ENCODE measurements around the gene CALCR.

CALCR gene

DNA sequence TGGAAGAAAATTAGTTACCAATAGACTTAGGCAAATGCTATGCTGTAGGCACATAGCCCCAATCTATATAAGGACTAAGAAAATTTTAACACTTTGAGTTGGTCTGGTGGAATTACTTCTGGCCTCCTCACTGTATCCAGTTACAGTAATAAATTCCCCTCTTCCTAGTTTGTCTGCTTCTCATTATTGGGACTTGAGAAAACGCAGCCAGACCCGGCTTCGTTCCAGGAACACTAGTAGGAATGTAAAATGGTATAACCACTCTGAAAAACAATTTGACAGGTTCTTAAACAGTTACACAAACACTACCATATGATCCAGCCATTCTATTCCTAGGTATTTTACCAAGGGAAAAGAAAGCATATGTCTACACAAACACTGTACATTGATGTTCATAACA, 192.2 kb downstream of the CALCR start:
- no peak overlapping the region for H3K4me3 ChIP-seq (replicated peaks; ENCODE audit: low read depth, low read length)
- TF ChIP-seq, protein P1, sequence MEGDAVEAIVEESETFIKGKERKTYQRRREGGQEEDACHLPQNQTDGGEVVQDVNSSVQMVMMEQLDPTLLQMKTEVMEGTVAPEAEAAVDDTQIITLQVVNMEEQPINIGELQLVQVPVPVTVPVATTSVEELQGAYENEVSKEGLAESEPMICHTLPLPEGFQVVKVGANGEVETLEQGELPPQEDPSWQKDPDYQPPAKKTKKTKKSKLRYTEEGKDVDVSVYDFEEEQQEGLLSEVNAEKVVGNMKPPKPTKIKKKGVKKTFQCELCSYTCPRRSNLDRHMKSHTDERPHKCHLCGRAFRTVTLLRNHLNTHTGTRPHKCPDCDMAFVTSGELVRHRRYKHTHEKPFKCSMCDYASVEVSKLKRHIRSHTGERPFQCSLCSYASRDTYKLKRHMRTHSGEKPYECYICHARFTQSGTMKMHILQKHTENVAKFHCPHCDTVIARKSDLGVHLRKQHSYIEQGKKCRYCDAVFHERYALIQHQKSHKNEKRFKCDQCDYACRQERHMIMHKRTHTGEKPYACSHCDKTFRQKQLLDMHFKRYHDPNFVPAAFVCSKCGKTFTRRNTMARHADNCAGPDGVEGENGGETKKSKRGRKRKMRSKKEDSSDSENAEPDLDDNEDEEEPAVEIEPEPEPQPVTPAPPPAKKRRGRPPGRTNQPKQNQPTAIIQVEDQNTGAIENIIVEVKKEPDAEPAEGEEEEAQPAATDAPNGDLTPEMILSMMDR (IDR thresholded peaks at IDR 0.05; ENCODE audit: insufficient read depth, low read length, poor library complexity, severe bottlenecking): no peak
- H3K36me3 ChIP-seq (ENCODE audit: control insufficient read depth, insufficient read depth, low read length): no peaks in the 10 kb centered on the region
- no peaks in the 10 kb centered on the region for H3K27me3 ChIP-seq (replicated peaks; ENCODE audit: control insufficient read depth, insufficient read depth, low read length)
- DNase-seq (ENCODE audit: extremely low read depth, insufficient read length): no peak

DNA sequence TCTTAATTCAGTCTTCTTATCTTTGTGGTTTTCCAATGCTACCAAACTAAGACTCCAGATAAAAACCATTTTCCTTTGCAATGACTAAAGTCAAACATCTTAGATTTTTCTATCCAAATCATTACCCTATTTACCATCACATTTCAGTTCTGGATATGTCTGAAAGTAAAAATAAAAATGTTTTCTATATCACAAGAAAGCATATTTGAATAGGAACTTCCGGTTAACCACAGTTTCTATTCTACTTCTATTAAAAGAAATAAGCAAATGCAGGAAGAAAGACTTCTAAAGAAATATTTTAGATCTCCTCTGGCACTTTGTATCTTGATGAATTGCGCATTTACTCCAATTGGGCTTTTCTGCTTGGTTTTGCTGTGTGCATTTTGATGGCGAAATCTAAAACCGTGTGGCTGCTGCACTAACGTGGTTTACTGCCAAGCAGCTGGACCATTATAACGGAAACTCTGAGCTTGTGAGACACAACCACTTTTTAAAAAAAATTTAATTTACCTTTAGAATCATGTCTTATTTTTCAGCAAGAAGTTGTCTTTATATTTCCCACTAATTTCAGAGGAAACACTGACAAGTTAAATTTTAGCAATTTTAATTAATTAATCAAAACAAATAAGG, 196.3 kb downstream of the CALCR start:
- Histone ChIP-seq H3K4me3 (replicated peaks; ENCODE audit: low read depth, low read length) (no peak overlapping the region), H3K27me3 (replicated peaks; ENCODE audit: control insufficient read depth, insufficient read depth, low read length) (no peaks in the 10 kb centered on the region), H3K36me3 (ENCODE audit: control insufficient read depth, insufficient read depth, low read length) (no peaks in the 10 kb centered on the region)
- no peak for DNase-seq (ENCODE audit: extremely low read depth, insufficient read length)
- TF ChIP-seq, protein P1 (IDR thresholded peaks at IDR 0.05; ENCODE audit: insufficient read depth, low read length, poor library complexity, severe bottlenecking): no peak

DNA sequence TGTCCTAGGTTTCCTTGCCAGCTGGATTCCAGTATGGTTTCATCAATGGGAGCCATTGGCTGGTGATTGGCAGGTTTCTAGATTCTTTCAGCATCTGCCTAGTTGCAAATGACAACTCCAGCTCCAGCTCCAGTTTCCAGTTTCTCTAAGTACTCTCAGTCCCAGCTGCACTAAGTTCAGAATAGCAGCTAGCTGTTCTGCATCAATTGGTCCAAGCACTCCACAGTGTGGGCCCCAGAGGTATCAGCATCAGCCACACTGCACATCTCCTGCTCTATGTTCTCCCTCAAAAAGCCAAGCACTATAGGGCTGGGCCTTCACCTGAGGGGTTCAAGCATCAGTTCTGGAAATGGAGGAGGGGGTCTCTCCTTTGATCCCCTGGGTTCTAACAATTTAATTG, 198.9 kb downstream of the CALCR start:
- Histone ChIP-seq H3K36me3 (ENCODE audit: control insufficient read depth, insufficient read depth, low read length) (no peaks in the 10 kb centered on the region), H3K4me3 (replicated peaks; ENCODE audit: low read depth, low read length) (no peak overlapping the region), H3K27me3 (replicated peaks; ENCODE audit: control insufficient read depth, insufficient read depth, low read length) (no peaks in the 10 kb centered on the region)
- no peak for DNase-seq (ENCODE audit: extremely low read depth, insufficient read length)
- TF ChIP-seq, protein P1 (IDR thresholded peaks at IDR 0.05; ENCODE audit: insufficient read depth, low read length, poor library complexity, severe bottlenecking): no peak

Measured in GM06990 (cell line).